ENCODE data around the gene DELE1. TPM values are rescaled to one million over a fixed set of nuclear protein-coding genes. Genes with fewer than 3 reads are reported as not detected.

The DELE1 gene
- total RNA-seq, 1 donor from 2014 or later = 82.5 TPM

GRCh38 chr5:141954194-141954593, 30.5 kb downstream of the DELE1 start:
- intact Hi-C loops (cut with micrococcal nuclease) = no loop called here

GRCh38 chr5:141957367-141957996, 33.8 kb downstream of the DELE1 start:
- intact Hi-C loops (cut with micrococcal nuclease) = no loop called here

- intact Hi-C loops (cut with micrococcal nuclease) = no loop called here
These were observed 34.4 kb downstream of the DELE1 start, which contains the start of gene PCDH12 for GRCh38 chr5:141958113-141958512. PCDH12 (minus strand) TSS chr5:141958202; CDS start chr5:141957851, 351 bp downstream.

- intact Hi-C loops (cut with micrococcal nuclease) = no loop called here
These were observed 35.0 kb downstream of the DELE1 start for GRCh38 chr5:141958546-141959172.

- intact Hi-C loops (cut with micrococcal nuclease) = loop anchor here (1.0 kb wide), 7 partner anchors 9 to 295 kb away; partner anchors contain the start of gene RNF14
These were observed 36.3 kb downstream of the DELE1 start for GRCh38 chr5:141960018-141960417.

GRCh38 chr5:141960449-141961323, 37.0 kb downstream of the DELE1 start:
- intact Hi-C loops (cut with micrococcal nuclease) = loop anchor here (1.0 kb wide), 7 partner anchors 9 to 295 kb away; partner anchors contain the start of gene RNF14

- intact Hi-C loops (cut with micrococcal nuclease) = no loop called here
These were observed 37.8 kb downstream of the DELE1 start for GRCh38 chr5:141961466-141961865.

- intact Hi-C loops (cut with micrococcal nuclease) = no loop called here
These were observed 40.0 kb downstream of the DELE1 start for GRCh38 chr5:141963701-141964100.

GRCh38 chr5:141965071-141965470, 41.4 kb downstream of the DELE1 start:
- intact Hi-C loops (cut with micrococcal nuclease) = no loop called here

- intact Hi-C loops (cut with micrococcal nuclease) = no loop called here
These were observed 42.7 kb downstream of the DELE1 start for GRCh38 chr5:141966275-141966962.

GRCh38 chr5:141966963-141967333, 43.3 kb downstream of the DELE1 start:
- intact Hi-C loops (cut with micrococcal nuclease) = no loop called here

- intact Hi-C loops (cut with micrococcal nuclease) = loop anchor here (1.0 to 2.0 kb wide), 7 partner anchors 9 to 388 kb away; partner anchors contain the start of gene DELE1
These were observed 45.4 kb downstream of the DELE1 start, which contains the start of gene RNF14 for GRCh38 chr5:141968914-141969608. RNF14 (plus strand) TSS chr5:141969105; CDS start chr5:141973589, 4,484 bp downstream.

GRCh38 chr5:141969783-141970771, 46.4 kb downstream of the DELE1 start:
- intact Hi-C loops (cut with micrococcal nuclease) = loop anchor here (1.0 to 2.0 kb wide), 7 partner anchors 10 to 387 kb away; partner anchors contain the start of gene DELE1

- intact Hi-C loops (cut with micrococcal nuclease) = no loop called here
These were observed 50.4 kb downstream of the DELE1 start for GRCh38 chr5:141973871-141974595.

GRCh38 chr5:141976176-141976575, 52.5 kb downstream of the DELE1 start:
- intact Hi-C loops (cut with micrococcal nuclease) = no loop called here

- intact Hi-C loops (cut with micrococcal nuclease) = no loop called here
These were observed 54.7 kb downstream of the DELE1 start for GRCh38 chr5:141978389-141978788.

GRCh38 chr5:141982626-141983025, 59.0 kb downstream of the DELE1 start:
- intact Hi-C loops (cut with micrococcal nuclease) = no loop called here

GRCh38 chr5:141986072-141986471, 62.4 kb downstream of the DELE1 start:
- intact Hi-C loops (cut with micrococcal nuclease) = no loop called here

GRCh38 chr5:141989720-141990119, 66.0 kb downstream of the DELE1 start:
- intact Hi-C loops (cut with micrococcal nuclease) = no loop called here

Measured in T-helper 2 cell treated with Interferon-gamma antibody and Interleukin-4, amounts not matched to agents 100 ng/mL and 5 ng/mL, for 36 hours (primary cell).